GM21367 (cell line): ENCODE results near the gene SLC16A10.
"Not testable (repeated sequence)": the region's sequence is repeated elsewhere in the genome, so short reads cannot be mapped to it uniquely, and the experiment has no call there.

Experiments used
- ATAC-seq: cut with Tn5 transposase; IDR thresholded peaks from one replicate; pipeline ENCODE4 v1.9.1; 2021; ENCODE audit not compliant: unreplicated experiment

Gene SLC16A10

GRCh38 chr6:111183702-111184517, 96.6 kb downstream of the SLC16A10 start:
- no peak for ATAC-seq

DNA sequence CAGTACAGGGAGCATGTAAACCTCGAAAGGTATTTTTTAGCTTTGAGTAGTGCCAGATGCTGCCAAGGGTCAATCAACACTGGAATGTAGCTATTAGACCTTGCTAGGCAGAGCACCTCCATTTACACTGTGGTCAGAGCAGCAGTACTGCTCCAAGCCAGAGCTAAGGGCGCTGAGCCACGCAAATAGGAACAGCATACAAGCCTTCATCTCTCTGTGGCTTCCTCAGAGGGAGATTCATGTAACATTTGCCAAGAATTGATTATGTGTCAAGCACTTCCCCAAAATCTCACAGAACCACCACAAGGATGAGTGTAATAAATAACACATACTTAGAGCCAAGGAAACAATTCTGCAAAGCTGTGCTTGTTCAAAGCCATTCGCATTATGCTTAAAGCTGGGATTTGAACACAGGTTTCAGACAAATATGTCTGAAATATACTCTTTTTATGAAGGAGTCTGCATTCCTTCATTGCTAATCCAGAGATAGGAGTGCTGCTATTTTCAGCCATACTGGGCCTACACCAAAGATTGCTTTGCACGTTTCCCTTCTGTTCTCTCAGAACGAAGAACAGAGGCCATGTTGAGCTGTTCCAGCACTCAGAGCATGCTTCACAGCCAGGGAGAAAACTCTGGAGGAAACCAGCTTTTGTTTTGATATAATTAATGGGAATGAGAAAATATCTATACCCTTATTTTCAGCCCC, 97.7 kb downstream of the SLC16A10 start:
- no peak for ATAC-seq

- no peak for ATAC-seq
Measured at GRCh38 chr6:111185954-111186353, 98.7 kb downstream of the SLC16A10 start.

DNA sequence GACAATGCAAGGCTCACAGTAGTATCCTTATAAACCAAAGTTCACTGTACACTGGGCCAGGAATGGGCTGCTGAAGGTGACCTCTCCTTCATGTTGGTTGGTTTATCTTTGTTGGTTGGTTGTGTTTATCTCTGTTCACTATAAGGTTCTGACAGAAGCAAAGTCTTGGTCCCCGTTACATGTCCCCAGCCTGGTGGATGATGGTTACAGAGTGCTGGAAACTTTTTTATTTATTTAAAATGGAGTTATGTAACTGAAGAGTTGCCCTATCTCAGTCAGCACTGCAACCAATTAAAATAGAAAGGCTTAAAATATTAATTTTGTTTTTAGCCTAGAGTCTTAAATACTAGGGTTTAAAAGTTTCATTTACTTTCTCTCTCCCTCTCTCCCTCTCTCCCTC, 100.6 kb downstream of the SLC16A10 start:
- no peak for ATAC-seq

DNA sequence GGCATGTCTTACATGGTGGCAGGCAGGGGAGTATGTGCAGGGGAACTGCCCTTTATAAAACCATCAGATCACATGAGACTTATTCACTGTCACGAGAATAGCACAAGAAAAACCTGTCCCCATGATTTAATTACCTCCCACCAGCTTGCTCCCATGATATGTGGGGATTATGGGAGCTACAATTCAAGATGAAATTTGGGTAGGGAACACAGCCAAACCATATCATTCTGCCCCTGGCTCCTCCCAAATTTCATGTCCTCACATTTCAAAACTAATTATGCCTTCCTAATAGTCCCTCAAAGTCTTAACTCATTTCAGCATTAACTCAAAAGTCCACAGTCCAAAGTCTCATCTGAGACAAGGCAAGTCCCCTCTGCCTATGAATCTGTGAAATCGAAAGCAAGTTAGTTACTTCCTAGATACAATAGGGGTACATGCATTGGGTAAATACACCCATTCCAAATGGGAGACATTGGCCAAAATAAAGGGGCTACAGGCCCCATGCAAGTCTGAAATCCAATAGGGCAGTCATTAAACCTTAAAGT, 102.4 kb downstream of the SLC16A10 start:
- not testable (repeated sequence) for ATAC-seq

- no peak for ATAC-seq
Measured at GRCh38 chr6:111190637-111191036, 103.3 kb downstream of the SLC16A10 start.

- ATAC-seq, result not testable (repeated sequence)
Measured at GRCh38 chr6:111191136-111191535, 103.8 kb downstream of the SLC16A10 start.

DNA sequence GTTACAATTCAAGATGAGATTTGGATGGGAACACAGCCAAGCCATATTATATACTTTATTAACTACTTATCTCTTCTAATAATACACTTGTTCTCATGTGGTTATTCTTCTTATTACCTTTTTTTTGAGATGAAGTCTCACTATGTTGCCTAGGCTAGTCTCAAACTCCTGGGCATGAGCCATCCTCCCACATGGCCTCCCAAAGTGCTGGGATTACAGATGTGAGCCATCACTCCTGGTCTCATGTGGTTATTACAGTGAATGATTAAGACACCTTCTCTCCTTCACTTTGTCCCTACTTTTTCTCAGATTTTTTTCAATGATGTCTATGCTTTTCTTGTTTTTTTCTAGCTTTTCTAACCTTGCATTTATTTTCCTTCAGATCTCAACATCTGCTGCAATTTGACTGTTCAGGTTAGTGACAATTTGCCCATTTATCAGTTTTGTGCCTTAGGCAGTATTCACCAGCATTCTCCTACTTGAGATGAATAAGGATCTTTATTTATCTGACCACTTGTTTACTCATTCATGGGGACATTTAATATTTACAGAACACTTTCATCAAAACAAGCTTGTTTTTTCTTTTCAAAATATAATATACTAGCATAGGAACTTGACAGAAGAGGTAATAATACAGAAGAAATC, 105.7 kb downstream of the SLC16A10 start:
- no peak for ATAC-seq

GRCh38 chr6:111195656-111196055, 108.4 kb downstream of the SLC16A10 start:
- no peak for ATAC-seq

DNA sequence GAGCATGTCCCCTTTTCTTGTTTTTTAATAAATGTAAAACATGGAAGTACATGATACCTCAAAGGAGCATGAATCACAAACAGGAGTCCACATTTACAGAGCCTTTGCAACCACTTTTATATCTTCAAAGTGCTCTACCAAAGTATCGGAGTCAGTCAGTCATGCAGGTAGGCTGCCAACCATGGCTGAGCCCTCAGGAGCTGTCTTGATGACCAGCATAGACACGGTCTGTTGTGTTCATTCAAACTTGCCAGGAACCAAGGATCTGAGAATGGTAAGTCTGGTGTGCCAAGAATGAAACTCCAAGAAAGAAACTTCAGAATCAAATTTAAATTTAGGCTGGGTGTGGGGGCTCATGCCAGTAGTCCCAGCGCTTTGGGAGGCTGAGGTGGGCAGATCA, 111.5 kb downstream of the SLC16A10 start:
- ATAC-seq, result no peak

- ATAC-seq, result no peak
Measured at GRCh38 chr6:111199935-111200334, 112.6 kb downstream of the SLC16A10 start.

DNA sequence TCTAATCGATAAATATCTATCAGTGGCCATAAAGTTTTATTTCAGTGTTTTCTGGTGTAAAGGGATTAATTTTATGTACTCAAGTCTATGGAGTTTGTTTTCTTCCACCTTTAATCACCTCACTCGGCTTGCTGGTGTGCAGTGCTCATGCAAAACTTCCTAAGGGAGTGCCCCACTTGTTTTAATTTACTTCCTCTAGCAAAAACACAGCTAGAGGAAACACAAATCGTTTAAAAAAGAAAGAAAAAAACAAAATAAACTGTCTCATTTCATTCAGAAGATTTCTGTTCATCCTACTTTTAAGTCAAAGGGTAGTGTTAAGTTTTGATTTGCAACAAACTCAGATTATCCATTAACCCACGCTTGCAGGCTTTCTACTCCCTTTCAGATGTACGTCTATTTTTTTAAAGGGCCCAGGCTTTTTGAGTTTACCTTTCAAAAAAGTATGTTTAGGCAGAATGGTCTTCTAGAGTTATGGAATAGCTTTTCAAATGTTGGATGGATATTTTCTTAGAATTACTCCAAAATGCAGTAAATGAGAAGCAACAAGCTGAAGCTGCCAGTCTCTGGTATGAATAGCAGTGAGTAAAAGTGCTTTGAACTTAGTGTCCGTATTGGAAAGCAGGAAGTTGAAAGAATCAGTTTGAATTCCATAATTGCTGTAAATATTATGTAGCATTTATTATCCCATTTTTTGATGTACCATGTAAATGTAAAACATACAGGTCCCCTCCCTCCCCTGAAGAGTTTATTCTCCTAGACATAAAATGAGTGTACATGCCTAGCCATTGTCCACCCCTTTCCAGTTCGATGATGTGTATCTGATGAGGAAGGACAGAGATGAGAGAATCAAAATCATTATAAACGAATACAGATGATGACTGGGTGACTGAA, 113.3 kb downstream of the SLC16A10 start:
- no peak for ATAC-seq

GRCh38 chr6:111201244-111201554, 113.9 kb downstream of the SLC16A10 start:
- no peak for ATAC-seq

- ATAC-seq, result no peak
Measured at GRCh38 chr6:111201764-111202163, 114.5 kb downstream of the SLC16A10 start.

DNA sequence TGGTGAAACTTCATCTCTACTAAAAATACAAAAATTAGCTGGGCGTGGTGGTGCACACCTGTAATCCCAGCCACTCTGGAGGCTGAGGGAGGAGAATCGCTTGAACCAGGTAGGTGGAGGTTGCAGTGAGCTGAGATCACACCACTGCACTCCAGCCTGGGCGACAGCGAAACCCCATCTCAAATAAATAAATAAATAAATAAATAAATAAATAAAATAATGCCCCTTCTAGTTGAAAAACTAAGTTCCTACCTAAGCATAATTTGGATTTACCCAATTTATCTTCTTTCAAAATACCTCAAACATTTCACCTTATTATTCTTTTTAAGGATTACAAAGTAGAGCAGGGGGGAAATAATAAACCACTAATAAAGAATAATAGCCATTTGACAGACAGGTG, 116.2 kb downstream of the SLC16A10 start:
- not testable (repeated sequence) for ATAC-seq

- ATAC-seq, result no peak
Measured at GRCh38 chr6:111204305-111204704, 117.0 kb downstream of the SLC16A10 start.

GRCh38 chr6:111204881-111205280, 117.6 kb downstream of the SLC16A10 start:
- ATAC-seq, result no peak

GRCh38 chr6:111205502-111205901, 118.2 kb downstream of the SLC16A10 start:
- no peak for ATAC-seq

GRCh38 chr6:111207141-111207858, 120.0 kb downstream of the SLC16A10 start:
- ATAC-seq, result no peak

- ATAC-seq, result no peak
Measured at GRCh38 chr6:111208933-111209332, 121.6 kb downstream of the SLC16A10 start.
